Measurements from ENCODE around the gene LIPT2. TPM values are rescaled to one million over a fixed set of nuclear protein-coding genes. Genes with fewer than 3 reads are reported as not detected.

LIPT2 gene
- total RNA-seq, 1 donor from 2014 or later, result 7.1 TPM

DNA sequence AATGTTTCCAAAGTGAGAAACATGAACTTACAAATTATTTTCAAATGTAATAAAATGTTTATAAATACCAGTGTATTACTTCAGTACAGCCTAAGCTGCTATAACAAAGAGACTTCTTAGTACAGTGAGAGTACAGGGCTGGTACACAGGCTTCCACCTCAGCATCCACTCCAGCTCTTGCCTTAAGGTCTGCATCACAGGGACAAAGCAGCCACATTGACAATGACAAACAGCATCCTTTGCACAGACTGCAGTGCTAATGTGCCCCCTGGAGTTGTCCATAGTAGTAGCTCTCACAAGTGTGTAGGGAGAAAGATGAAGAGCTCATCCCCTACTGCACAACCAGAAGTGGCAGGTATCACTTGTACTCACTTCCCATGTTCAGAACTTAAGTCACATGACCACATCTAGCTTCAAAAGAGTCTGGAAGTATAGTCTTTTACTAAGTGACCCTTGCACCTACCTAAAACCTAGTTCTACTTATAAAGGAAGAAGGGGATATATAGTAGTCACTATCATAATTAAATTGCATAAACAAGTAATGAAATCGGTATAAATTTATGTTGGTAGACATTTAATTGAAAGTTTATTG, 10.7 kb upstream of the LIPT2 start:
- no peak for DNase-seq (ENCODE audit: low read depth)
- TF ChIP-seq CTCF (conservative IDR thresholded peaks at IDR 0.05; ENCODE audit: low read depth, low read length), result no peak
- no peak overlapping the region for H3K4me3 ChIP-seq (ENCODE audit: low read depth, low read length)

- no peak overlapping the region for H3K4me3 ChIP-seq (ENCODE audit: low read depth, low read length)
- no peak for TF ChIP-seq CTCF (conservative IDR thresholded peaks at IDR 0.05; ENCODE audit: low read depth, low read length)
- DNase-seq (ENCODE audit: low read depth), result no peak
Observed at GRCh38 chr11:74494916-74495315, 1.4 kb upstream of the LIPT2 start.

- peak; percentile 15 for TF ChIP-seq CTCF (conservative IDR thresholded peaks at IDR 0.05; ENCODE audit: low read depth, low read length)
- peak overlapping the region; percentile 79 for H3K4me3 ChIP-seq (ENCODE audit: low read depth, low read length)
- no peak for DNase-seq (ENCODE audit: low read depth)
Observed at GRCh38 chr11:74493791-74494630, 487 bp upstream of the LIPT2 start.

DNA sequence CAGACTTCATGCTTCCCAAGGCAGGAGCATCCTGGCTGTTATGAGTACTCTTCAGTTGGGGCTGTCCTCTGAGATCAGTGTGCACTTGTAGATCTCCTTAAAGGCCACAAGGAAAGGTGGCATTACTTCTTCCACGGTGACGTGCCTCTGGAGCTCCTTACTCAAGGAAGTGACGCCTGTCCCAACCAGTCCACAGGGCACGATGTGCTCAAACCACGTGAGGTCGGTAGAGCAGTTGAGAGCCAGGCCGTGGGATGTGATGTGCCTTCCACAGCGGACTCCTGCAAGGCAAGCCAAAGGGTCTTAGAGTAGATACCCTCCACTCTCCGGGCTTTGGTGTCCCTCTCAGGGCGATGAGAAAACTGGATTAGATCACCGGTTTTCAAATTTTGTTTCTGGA, 1.4 kb downstream of the LIPT2 start:
- no peak for DNase-seq (ENCODE audit: low read depth)
- TF ChIP-seq CTCF (conservative IDR thresholded peaks at IDR 0.05; ENCODE audit: low read depth, low read length), result no peak

DNA sequence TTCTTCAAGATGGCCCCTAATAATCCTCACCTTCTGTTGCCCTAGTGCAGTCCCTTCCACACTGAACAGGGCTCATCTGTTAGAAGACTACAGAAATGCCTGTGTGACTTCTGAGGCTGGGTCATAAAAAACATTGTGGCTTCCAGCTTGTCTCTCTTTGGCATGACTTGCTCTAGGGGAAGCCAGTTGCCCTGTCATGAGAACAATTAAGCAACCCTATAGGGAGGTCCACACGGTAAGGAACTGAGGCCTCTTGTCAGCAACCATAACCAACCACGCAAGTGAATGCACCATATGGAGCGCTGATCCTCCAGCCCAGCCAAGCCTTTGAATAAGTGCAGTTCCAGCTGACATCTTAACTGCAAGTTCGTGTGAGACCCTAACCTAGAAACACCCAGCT, 2.6 kb downstream of the LIPT2 start:
- H3K4me3 ChIP-seq (ENCODE audit: low read depth, low read length), result no peak overlapping the region
- DNase-seq (ENCODE audit: low read depth), result no peak
- TF ChIP-seq CTCF (conservative IDR thresholded peaks at IDR 0.05; ENCODE audit: low read depth, low read length), result no peak

More for the DNA sequence above, 1.4 kb downstream of the LIPT2 start:
- H3K4me3 ChIP-seq (ENCODE audit: low read depth, low read length), result no peak overlapping the region

DNA sequence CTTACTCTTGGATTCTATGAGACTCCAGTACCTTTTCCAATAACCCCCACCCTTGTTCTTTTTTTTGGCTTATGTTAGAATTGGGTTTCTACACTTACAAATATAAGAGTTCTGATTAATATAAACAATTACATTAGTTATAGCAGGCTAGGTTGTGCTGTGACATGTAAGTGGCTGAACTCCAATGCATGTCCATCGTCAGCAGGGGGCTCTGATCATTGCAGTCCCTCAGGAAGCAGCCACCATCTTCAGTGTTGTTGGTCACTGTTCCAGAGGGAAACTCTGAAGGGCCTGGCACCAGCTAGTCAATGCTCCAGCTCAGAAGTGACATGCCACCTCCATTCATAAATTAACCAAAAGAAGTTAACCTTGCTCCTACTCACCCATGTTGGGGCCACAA, 5.6 kb downstream of the LIPT2 start:
- peak; percentile 46 for TF ChIP-seq CTCF (conservative IDR thresholded peaks at IDR 0.05; ENCODE audit: low read depth, low read length)
- H3K4me3 ChIP-seq (ENCODE audit: low read depth, low read length), result no peak overlapping the region
- no peak for DNase-seq (ENCODE audit: low read depth)

Data from epithelial cell of proximal tubule (primary cell).